K562 (cell line): ENCODE data around the gene ANKS1A. TPM values are rescaled to one million over a fixed set of nuclear protein-coding genes. Genes with fewer than 3 reads are reported as not detected.

ENCODE experiments used
- ATAC-seq: fragments of 200-7000 bp; cut with Tn5 transposase; 3 replicates; pipeline ENCODE4 v1.9.1; 2020; ENCODE audit warnings: moderate library complexity
- BruUV-seq: library from RNA; stranded (reverse); fragments of 400-500 nt; replicated peaks from 2 replicates; lab custom pipeline; 2021; lab: Mats Ljungman, UMichigan
- CTCF ChIA-PET: fragments of 300-600 bp; formaldehyde crosslinking; extraction: SDS; loops from one replicate; lab custom pipeline; 2021; ENCODE audit warnings: low intra/inter-chr PET ratio; lab: Yijun Ruan, JAX
- POLR2A ChIA-PET: fragments of 300-600, 350-650 bp; sonication (Branson Sonifier 250); formaldehyde crosslinking; extraction: SDS; loops from one replicate; lab custom pipeline; 2021; ENCODE audit warnings: antibody characterized with exemption, inconsistent platforms; lab: Yijun Ruan, JAX
- DNase-seq, 4 experiments: peaks; one replicate each; pipeline versions ENCODE4 v3.0.0 to v3.0.0-alpha.2; 2011 to 2018; ENCODE audit warnings: low spot score in 3 of 4, mixed read lengths in 3 of 4; ENCODE audit errors: extremely low read depth in 1 of 4
- FAIRE-seq: peaks from 2 replicates; lab custom pipeline; 2011; peaks lifted over from hg19 to GRCh38; lab: Jason Lieb, UNC
- H2AFZ ChIP-seq: 2 replicates; pipeline ENCODE4 v1.6.0; 2011; ENCODE audit warnings: low read depth, low read length, control low read depth, inconsistent platforms
- H3K27ac ChIP-seq: fragments of 200-600 bp; 3 replicates; pipeline ENCODE4 v1.8.0; 2011; ENCODE audit warnings: low read depth, mild to moderate bottlenecking, control low read depth, inconsistent platforms, low read length, moderate library complexity, mixed read lengths; ENCODE audit errors: extremely low read depth
- H3K27me3 ChIP-seq, 2 experiments: fragments of 300-600 bp in 1 of 2; 2 replicates in 1 of 2; 3 replicates in 1 of 2; pipeline versions ENCODE4 v1.6.0 to v1.8.0; 2011; ENCODE audit warnings: inconsistent platforms in 2 of 2, low read length in 2 of 2, mild to moderate bottlenecking in 1 of 2, mixed read lengths in 1 of 2, moderate library complexity in 1 of 2; ENCODE audit not compliant: control insufficient read depth in 2 of 2, insufficient read depth in 2 of 2
- H3K36me3 ChIP-seq: fragments of 300-600 bp; 3 replicates; pipeline ENCODE4 v1.8.0; 2011; ENCODE audit warnings: mild to moderate bottlenecking, low read length, inconsistent platforms; ENCODE audit not compliant: control insufficient read depth, insufficient read depth
- H3K4me1 ChIP-seq, 2 experiments: fragments of 200-600 bp in 1 of 2; replicated peaks in 1 of 2; 2 replicates in 1 of 2; 3 replicates in 1 of 2; pipeline versions ENCODE4 v1.5.1 to v1.8.0; 2011; ENCODE audit warnings: inconsistent platforms in 2 of 2, low read length in 2 of 2, mild to moderate bottlenecking in 1 of 2, mixed read lengths in 1 of 2, moderate library complexity in 1 of 2; ENCODE audit not compliant: control insufficient read depth in 2 of 2, insufficient read depth in 2 of 2
- H3K4me2 ChIP-seq: 2 replicates; pipeline ENCODE4 v1.6.1; 2011; ENCODE audit warnings: low read length, control low read depth, inconsistent platforms, mixed read lengths; ENCODE audit not compliant: insufficient read depth
- H3K4me3 ChIP-seq: fragments of 200-600 bp; sonication (generic), shearing (Covaris generic); 2 replicates; pipeline ENCODE4 v1.5.1; 2016; ENCODE audit warnings: control low read depth, inconsistent platforms
- H3K79me2 ChIP-seq: fragments of 200-600 bp; 3 replicates; pipeline ENCODE4 v1.8.0; 2011; ENCODE audit warnings: low read length, inconsistent platforms; ENCODE audit not compliant: control insufficient read depth, insufficient read depth
- H3K9ac ChIP-seq, 2 experiments: 2 replicates each; pipeline versions ENCODE4 v1.6.0 to v1.6.1; 2011; ENCODE audit warnings: low read depth in 2 of 2, low read length in 2 of 2, control low read depth in 1 of 2, inconsistent platforms in 1 of 2, mild to moderate bottlenecking in 1 of 2, mixed read lengths in 1 of 2; ENCODE audit not compliant: insufficient read depth in 1 of 2
- H3K9me1 ChIP-seq: one replicate; pipeline ENCODE4 v1.6.0; 2011; ENCODE audit warnings: inconsistent platforms, mild to moderate bottlenecking, low read length, moderate library complexity; ENCODE audit not compliant: control insufficient read depth, insufficient read depth
- H3K9me3 ChIP-seq: replicated peaks from 2 replicates; pipeline ENCODE4 v1.5.1; 2011; ENCODE audit warnings: low read depth, low read length, inconsistent platforms; ENCODE audit not compliant: control insufficient read depth, insufficient read depth
- H4K20me1 ChIP-seq: replicated peaks from 2 replicates; pipeline ENCODE4 v1.6.1; 2011; ENCODE audit warnings: low read length, inconsistent platforms, mixed read lengths; ENCODE audit not compliant: control insufficient read depth, insufficient read depth
- CREB1 ChIP-seq, 2 experiments: sonication (generic) in 1 of 2; formaldehyde crosslinking in 1 of 2; IDR thresholded peaks; 2 replicates each; pipeline versions ENCODE4 v1.6.1 to v1.8.0; 2012 to 2022; ENCODE audit warnings: inconsistent platforms in 1 of 2, mild to moderate bottlenecking in 1 of 2, missing genetic modification reagents in 1 of 2, moderate library complexity in 1 of 2
- EP300 ChIP-seq: IDR thresholded peaks from 2 replicates; pipeline ENCODE4 v1.6.1; 2012; ENCODE audit warnings: low read length, improper control_type of control experiment
- HNRNPK ChIP-seq: fragments of 200-400 bp; formaldehyde crosslinking; IDR thresholded peaks from one replicate; pipeline ENCODE4 v1.6.1; 2018; ENCODE audit warnings: mild to moderate bottlenecking, low read depth, low read length; ENCODE audit not compliant: poor library complexity, severe bottlenecking
- IRF2 ChIP-seq: sonication (generic); formaldehyde crosslinking; IDR thresholded peaks from 2 replicates; pipeline ENCODE4 v1.8.1; 2022; ENCODE audit warnings: mild to moderate bottlenecking, missing genetic modification reagents
- L3MBTL2 ChIP-seq: fragments of 450-650 bp; IDR thresholded peaks from 2 replicates; pipeline ENCODE4 v1.6.1; 2016; ENCODE audit warnings: mild to moderate bottlenecking, moderate library complexity
- SIX5 ChIP-seq, 2 experiments: IDR thresholded peaks; 2 replicates each; pipeline ENCODE4 v1.6.1; 2011; ENCODE audit warnings: low read length in 2 of 2, borderline replicate concordance in 1 of 2, low read depth in 1 of 2, mild to moderate bottlenecking in 1 of 2, moderate library complexity in 1 of 2; ENCODE audit not compliant: insufficient read depth in 1 of 2
- SRSF9 ChIP-seq: fragments of 200-400 bp; formaldehyde crosslinking; IDR thresholded peaks from 2 replicates; pipeline ENCODE4 v1.6.1; 2017; ENCODE audit warnings: low read depth, low read length, borderline replicate concordance
- TAF7 ChIP-seq: fragments of 450-650 bp; IDR thresholded peaks from 2 replicates; pipeline ENCODE4 v1.6.1; 2016; ENCODE audit warnings: missing genetic modification characterization, missing compliant biosample characterization
- TCF7 ChIP-seq: sonication (generic); IDR thresholded peaks from 2 replicates; pipeline ENCODE4 v1.6.1; 2016; ENCODE audit warnings: antibody characterized with exemption, borderline replicate concordance
- WGBS: fragments of 100-300 bp; shearing (Covaris generic); methylation state at CpG from one replicate; pipeline ENCODE4 v1.1.6; 2016; ENCODE audit warnings: low coverage, mixed read lengths; ENCODE audit not compliant: insufficient coverage; ENCODE audit errors: missing lambda C conversion rate; 5-methylcytosine and 5-hydroxymethylcytosine counted together
- in situ Hi-C: fragments of 300-500 bp; cut with MboI; formaldehyde crosslinking; loops from 4 replicates; pipeline ENCODE4 v1.15.0; 2018; ENCODE audit warnings: inconsistent platforms, mixed read lengths
- intact Hi-C: fragments of 100-400 bp; cut with micrococcal nuclease; formaldehyde crosslinking; loops from 2 replicates; pipeline ENCODE4 v1.14.2; 2022
- polyA plus RNA-seq, 8 experiments: library from polyadenylated mRNA; depleted of rRNA in 4 of 8; stranded (reverse) in 5 of 8; unstranded in 3 of 8; fragments of >200 nt; fragmentation: Nextera tagmentation in 2 of 8; fragmentation: Illumina TruSeq in 1 of 8; extraction: Ambion mirVana in 2 of 8; extraction: Trizol in 1 of 8; gene quantifications; 2 replicates each; pipeline versions ENCODE4 v1.2.1 to v1.2.3, GENCODE V29; 2011 to 2014; ENCODE audit warnings: inconsistent platforms in 1 of 8, missing spikeins in 1 of 8
- total RNA-seq, 7 experiments: library from RNA; depleted of rRNA in 6 of 7; stranded (reverse); fragments of >200 nt in 6 of 7; fragmentation: Illumina TruSeq in 2 of 7; extraction: Trizol in 2 of 7; gene quantifications; 2 replicates each; pipeline versions ENCODE4 v1.2.1 to v1.2.3, GENCODE V29; 2011 to 2021; ENCODE audit warnings: low replicate concordance in 1 of 7
- TF ChIP-seq, protein P1 (sequence below): fragments of 450-650 bp; IDR thresholded peaks from 2 replicates; pipeline ENCODE4 v1.6.1; 2016; ENCODE audit warnings: antibody characterized with exemption
- TF ChIP-seq, protein P2 (sequence below), 2 experiments: fragments of 200-800 bp in 1 of 2; sonication (Bioruptor generic) in 1 of 2; sonication (generic) in 1 of 2; formaldehyde crosslinking in 1 of 2; IDR thresholded peaks in 1 of 2; conservative IDR thresholded peaks in 1 of 2; 2 replicates each; pipeline versions ENCODE4 v1.5.0 to v1.6.1; 2016 to 2020; ENCODE audit warnings: missing compliant biosample characterization in 1 of 2, missing genetic modification characterization in 1 of 2, missing genetic modification reagents in 1 of 2
- TF ChIP-seq, protein P3 (sequence below): fragments of 250-450 bp; sonication (Bioruptor Pico); IDR thresholded peaks from 2 replicates; pipeline ENCODE4 v1.5.0; 2021; ENCODE audit warnings: mild to moderate bottlenecking, moderate library complexity

The ANKS1A gene
- total and polyA plus RNA-seq, 9 of the 15 experiments (the other 6 are each of a cell fraction or from before 2014, with no cell fraction given) = 1.1 to 13.8 (median 5.3) TPM

DNA sequence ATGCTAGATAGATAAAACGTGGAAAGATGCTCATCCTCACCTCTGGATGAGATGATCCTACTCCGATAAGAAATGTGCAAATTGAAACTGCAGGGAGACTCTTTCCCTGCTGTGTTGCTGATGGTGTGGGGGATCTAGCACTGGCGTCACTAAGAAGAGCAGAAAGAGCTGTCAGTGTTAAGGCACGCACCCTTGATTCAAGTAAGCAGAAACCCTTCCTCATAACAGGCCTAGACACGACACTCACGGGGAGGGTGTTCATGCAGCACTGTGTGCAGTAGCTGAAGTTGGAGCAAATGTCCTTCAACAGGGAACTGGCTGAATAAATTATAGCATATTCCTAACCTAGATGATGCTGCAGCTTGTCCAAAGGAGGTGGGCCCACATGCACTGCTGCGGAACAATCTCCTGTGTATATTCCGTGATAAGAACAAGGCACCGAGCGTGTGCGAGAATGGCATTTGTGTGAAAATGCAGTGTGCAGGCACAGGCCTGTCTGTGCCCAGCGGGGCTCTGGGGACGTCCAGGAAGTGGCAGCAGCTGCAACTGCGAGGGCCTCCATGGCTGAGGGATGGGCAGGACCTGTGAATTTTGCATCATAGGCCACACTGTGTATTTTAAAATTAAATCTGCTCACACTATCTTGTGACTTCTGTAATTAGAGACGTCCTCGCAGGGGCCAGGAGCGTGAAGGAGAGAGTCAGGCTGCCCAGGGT is 188.1 kb downstream of the ANKS1A start:
- ChIA-PET POLR2A (interaction anchor here (1.0 to 1.2 kb wide), 2 partner anchors 15 to 30 kb away, joined by 3 read pairs; no protein-coding TSS in a partner anchor), CTCF (no interaction called here)
- Histone ChIP-seq H3K9ac (no peak overlapping the region), H3K27me3 (no peaks in the 10 kb centered on the region), H3K27ac (no peak overlapping the region), H3K4me1 (peaks cover 0 to 15% of the 10 kb centered on the region in 2 experiments; a peak in 1 of 5 replicates), H4K20me1 (no peaks in the 10 kb centered on the region; the same call in 1 of the 2 replicates), H3K79me2 (no peaks in the 10 kb centered on the region), H3K9me3 (no peaks in the 10 kb centered on the region), H3K4me2 (no peak overlapping the region), H3K36me3 (peaks cover 6% of the 10 kb centered on the region; the same call in 1 of the 3 replicates), H2AFZ (no peak overlapping the region), H3K4me3 (no peak overlapping the region), H3K9me1 (no peaks in the 10 kb centered on the region)
- 54% methylated on average over 17 of the region's 17 CpGs for WGBS
- no peak for ATAC-seq
- intact Hi-C loops (no loop called here), in situ Hi-C loops (no loop called here)
- no TSS peak for BruUV-seq
- no peak for DNase-seq
- peak; percentile 69 for FAIRE-seq
- TF ChIP-seq SIX5 (IDR thresholded peaks at IDR 0.05; ENCODE audit: borderline replicate concordance in 1 of 2, insufficient read depth in 1 of 2, low read depth in 1 of 2, low read length in 2 of 2) (no peak), TAF7 (no peak), CREB1 (IDR thresholded peaks at IDR 0.05) (no peak), CREB1 (CRISPR knock-in tag; IDR thresholded peaks at IDR 0.05) (no peak), IRF2 (CRISPR knock-in tag) (no peak), EP300 (no peak), L3MBTL2 (no peak), SRSF9 (no peak), HNRNPK (no peak), TCF7 (no peak)
- TF ChIP-seq, protein P1, sequence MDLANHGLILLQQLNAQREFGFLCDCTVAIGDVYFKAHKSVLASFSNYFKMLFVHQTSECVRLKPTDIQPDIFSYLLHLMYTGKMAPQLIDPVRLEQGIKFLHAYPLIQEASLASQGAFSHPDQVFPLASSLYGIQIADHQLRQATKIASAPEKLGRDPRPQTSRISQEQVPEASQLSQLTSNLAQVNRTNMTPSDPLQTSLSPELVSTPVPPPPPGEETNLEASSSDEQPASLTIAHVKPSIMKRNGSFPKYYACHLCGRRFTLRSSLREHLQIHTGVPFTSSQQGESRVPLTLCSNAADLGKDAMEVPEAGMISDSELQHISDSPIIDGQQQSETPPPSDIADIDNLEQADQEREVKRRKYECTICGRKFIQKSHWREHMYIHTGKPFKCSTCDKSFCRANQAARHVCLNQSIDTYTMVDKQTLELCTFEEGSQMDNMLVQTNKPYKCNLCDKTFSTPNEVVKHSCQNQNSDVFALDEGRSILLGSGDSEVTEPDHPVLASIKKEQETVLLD = no peak
- TF ChIP-seq, protein P2, sequence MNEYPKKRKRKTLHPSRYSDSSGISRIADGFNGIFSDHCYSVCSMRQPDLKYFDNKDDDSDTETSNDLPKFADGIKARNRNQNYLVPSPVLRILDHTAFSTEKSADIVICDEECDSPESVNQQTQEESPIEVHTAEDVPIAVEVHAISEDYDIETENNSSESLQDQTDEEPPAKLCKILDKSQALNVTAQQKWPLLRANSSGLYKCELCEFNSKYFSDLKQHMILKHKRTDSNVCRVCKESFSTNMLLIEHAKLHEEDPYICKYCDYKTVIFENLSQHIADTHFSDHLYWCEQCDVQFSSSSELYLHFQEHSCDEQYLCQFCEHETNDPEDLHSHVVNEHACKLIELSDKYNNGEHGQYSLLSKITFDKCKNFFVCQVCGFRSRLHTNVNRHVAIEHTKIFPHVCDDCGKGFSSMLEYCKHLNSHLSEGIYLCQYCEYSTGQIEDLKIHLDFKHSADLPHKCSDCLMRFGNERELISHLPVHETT (CRISPR knock-in tag; conservative IDR thresholded peaks at IDR 0.05 in 1 of 2, IDR thresholded peaks at IDR 0.05 in 1 of 2) = no peak
- TF ChIP-seq, protein P3, sequence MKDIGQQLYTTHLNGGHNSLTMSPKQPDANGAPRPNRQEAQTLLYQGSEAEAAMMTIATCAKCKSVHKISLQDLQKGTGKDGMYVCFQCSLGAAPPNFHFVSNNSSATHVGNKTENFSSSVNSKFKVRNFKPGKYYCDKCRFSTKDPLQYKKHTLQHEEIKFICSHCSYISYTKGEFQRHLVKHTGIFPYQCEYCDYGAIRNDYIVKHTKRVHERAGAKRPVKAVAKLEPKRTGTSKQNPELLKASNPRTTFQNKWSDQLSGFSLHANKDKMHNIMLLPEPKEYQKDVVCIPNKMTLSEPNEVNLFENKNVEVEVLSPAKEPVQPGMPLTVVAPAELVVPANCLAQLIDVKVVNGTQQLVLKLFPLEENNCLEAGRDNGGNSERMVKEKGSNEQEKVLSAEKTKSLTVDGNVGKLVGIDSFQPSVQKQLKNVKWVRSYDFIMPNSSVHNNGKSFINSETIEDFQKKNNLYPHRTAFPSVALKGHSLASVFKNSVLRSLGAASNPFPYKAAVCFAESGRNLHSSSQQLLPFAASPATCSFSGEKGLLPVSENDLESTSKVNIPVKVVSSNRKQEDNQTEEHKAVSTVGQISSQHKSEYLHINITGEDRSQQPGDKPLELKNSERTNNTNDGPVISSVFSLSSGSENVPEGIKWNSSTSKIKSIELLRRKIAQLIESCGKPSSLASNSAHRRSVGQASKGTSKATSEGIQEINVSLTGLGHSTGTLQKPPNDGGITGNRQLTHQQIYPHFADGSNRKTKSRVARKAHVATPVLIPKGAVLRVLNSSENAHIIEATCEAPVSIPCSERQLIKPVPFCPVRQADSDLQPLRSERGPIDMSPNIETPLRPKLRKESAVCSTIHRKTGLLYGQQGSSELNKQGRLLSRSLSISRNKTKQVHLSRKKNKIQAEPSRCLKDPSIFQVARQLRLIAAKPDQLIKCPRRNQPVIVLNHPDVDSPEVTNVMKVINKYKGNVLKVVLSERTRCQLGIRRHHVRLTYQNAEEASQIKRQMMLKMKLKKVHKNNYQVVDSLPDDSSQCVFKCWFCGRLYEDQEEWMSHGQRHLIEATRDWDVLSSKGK (CRISPR knock-in tag) = no peak
